ENCODE measurements around the gene RGS8.

Gene RGS8

GRCh38 chr1:182721525-182721924 lies 37.1 kb upstream of the RGS8 start:
- in situ Hi-C loops (cut with HindIII; ENCODE audit: low sequenced_read_pairs), result no loop called here

GRCh38 chr1:182720463-182720862 lies 36.1 kb upstream of the RGS8 start:
- no peak for DNase-seq (ENCODE audit: low read depth)
- in situ Hi-C loops (cut with HindIII; ENCODE audit: low sequenced_read_pairs), result no loop called here
- no peak for TF ChIP-seq CTCF (IDR thresholded peaks at IDR 0.05; ENCODE audit: low read depth, low read length, missing control alignments)
- H3K4me3 ChIP-seq (ENCODE audit: low read depth, low read length), result no peak overlapping the region

More at GRCh38 chr1:182721525-182721924, 37.1 kb upstream of the RGS8 start:
- no peak for TF ChIP-seq CTCF (IDR thresholded peaks at IDR 0.05; ENCODE audit: low read depth, low read length, missing control alignments)
- no peak for DNase-seq (ENCODE audit: low read depth)
- H3K4me3 ChIP-seq (ENCODE audit: low read depth, low read length), result no peak overlapping the region

- no peak for DNase-seq (ENCODE audit: low read depth)
- H3K4me3 ChIP-seq (ENCODE audit: low read depth, low read length), result no peak overlapping the region
- in situ Hi-C loops (cut with HindIII; ENCODE audit: low sequenced_read_pairs), result no loop called here
- no peak for TF ChIP-seq CTCF (IDR thresholded peaks at IDR 0.05; ENCODE audit: low read depth, low read length, missing control alignments)
Measured at GRCh38 chr1:182719553-182719952, 35.2 kb upstream of the RGS8 start.

- DNase-seq (ENCODE audit: low read depth), result no peak
- in situ Hi-C loops (cut with HindIII; ENCODE audit: low sequenced_read_pairs), result no loop called here
Measured at GRCh38 chr1:182718311-182718710, 33.9 kb upstream of the RGS8 start.

GRCh38 chr1:182716740-182717720 lies 32.6 kb upstream of the RGS8 start:
- DNase-seq (ENCODE audit: low read depth), result no peak
- TF ChIP-seq CTCF (IDR thresholded peaks at IDR 0.05; ENCODE audit: low read depth, low read length, missing control alignments), result no peak
- in situ Hi-C loops (cut with HindIII; ENCODE audit: low sequenced_read_pairs), result no loop called here
- H3K4me3 ChIP-seq (ENCODE audit: low read depth, low read length), result no peak overlapping the region

More at GRCh38 chr1:182718311-182718710, 33.9 kb upstream of the RGS8 start:
- no peak overlapping the region for H3K4me3 ChIP-seq (ENCODE audit: low read depth, low read length)
- no peak for TF ChIP-seq CTCF (IDR thresholded peaks at IDR 0.05; ENCODE audit: low read depth, low read length, missing control alignments)

- no peak overlapping the region for H3K4me3 ChIP-seq (ENCODE audit: low read depth, low read length)
- no peak for DNase-seq (ENCODE audit: low read depth)
- in situ Hi-C loops (cut with HindIII; ENCODE audit: low sequenced_read_pairs), result no loop called here
- TF ChIP-seq CTCF (IDR thresholded peaks at IDR 0.05; ENCODE audit: low read depth, low read length, missing control alignments), result no peak
Measured at GRCh38 chr1:182715531-182715930, 31.1 kb upstream of the RGS8 start.

All from astrocyte of the cerebellum (primary cell).